H1 (cell line): ENCODE data around the gene TM7SF3. TPM values are rescaled to one million over a fixed set of nuclear protein-coding genes. Genes with fewer than 3 reads are reported as not detected.

Source experiments
- RFX5 ChIP-seq: IDR thresholded peaks from 2 replicates; pipeline ENCODE4 v1.6.1; 2011; ENCODE audit warnings: low read depth, low read length, improper control_type of control experiment, borderline replicate concordance
- polyA plus RNA-seq, 7 experiments: library from polyadenylated mRNA; depleted of rRNA in 3 of 7; stranded (reverse) in 5 of 7; unstranded in 2 of 7; fragments of >200 nt in 5 of 7; fragments of 200-250 nt in 2 of 7; gene quantifications; 1 replicate in 5 of 7; 2 replicates in 1 of 7; 4 replicates in 1 of 7; pipeline versions ENCODE4 v1.2.1 to v1.2.3, GENCODE V29; 2011 to 2013; ENCODE audit warnings: missing spikeins in 2 of 7, mixed read lengths in 2 of 7
- total RNA-seq: library from RNA; stranded (reverse); fragmentation: NEBNext Ultra II Directional; extraction: Animal tissue kit (Norgen Biotek cat#: 25700); gene quantifications from 2 replicates; pipeline ENCODE4 v1.2.1, GENCODE V29; 2021

TM7SF3 gene
- total and polyA plus RNA-seq, 2 of the 8 experiments (the other 6 are each of a cell fraction or from before 2014, with no cell fraction given) = 57.9 to 77.2 TPM

- TF ChIP-seq RFX5 = no peak
- TF ChIP-seq, all 59 proteins: peak for 0
Observed at GRCh38 chr12:27003421-27004381, 10.5 kb downstream of the TM7SF3 start (continued).
